ENCODE data around the gene SLC17A6. TPM values are rescaled to one million over a fixed set of nuclear protein-coding genes. Genes with fewer than 3 reads are reported as not detected.

The SLC17A6 gene
- total RNA-seq, 1 donor from 2014 or later, result 6.1 TPM

Other genes starting within 250 kb of the SLC17A6 start
- 14.8 TPM for gene ANO5, start 145.3 kb upstream of the SLC17A6 start, total RNA-seq

Data from temporal lobe (tissue), 1 donor.